GM23338 (cell line): ENCODE results near the gene FCHO2.

Experiments
- CTCF ChIP-seq, 2 experiments: fragments of 200-600 bp in 1 of 2; sonication (generic) in 1 of 2; conservative IDR thresholded peaks; 2 replicates each; pipeline versions ENCODE4 v1.5.1 to v1.6.1; 2016 to 2017; ENCODE audit warnings: antibody characterized with exemption in 2 of 2, low read depth in 2 of 2, mild to moderate bottlenecking in 2 of 2, moderate library complexity in 1 of 2
- ETS1 ChIP-seq: IDR thresholded peaks from 2 replicates; pipeline ENCODE4 v1.6.1; 2016; ENCODE audit warnings: antibody characterized with exemption
- EZH2phosphoT487 ChIP-seq: fragments of 200-600 bp; sonication (generic); IDR thresholded peaks from one replicate; pipeline ENCODE4 v1.8.1; 2018; ENCODE audit warnings: antibody characterized with exemption; ENCODE audit not compliant: unreplicated experiment
- NANOG ChIP-seq: IDR thresholded peaks from 2 replicates; pipeline ENCODE4 v1.6.1; 2016; ENCODE audit warnings: antibody characterized with exemption, borderline replicate concordance
- POLR2AphosphoS5 ChIP-seq: IDR thresholded peaks from 2 replicates; pipeline ENCODE4 v1.6.1; 2016; ENCODE audit warnings: antibody characterized with exemption, low read depth
- ZNF114 ChIP-seq: fragments of 250-450 bp; sonication (Bioruptor Pico); IDR thresholded peaks from 2 replicates; pipeline ENCODE4 v1.5.0; 2020; ENCODE audit warnings: mild to moderate bottlenecking, moderate library complexity

DNA sequence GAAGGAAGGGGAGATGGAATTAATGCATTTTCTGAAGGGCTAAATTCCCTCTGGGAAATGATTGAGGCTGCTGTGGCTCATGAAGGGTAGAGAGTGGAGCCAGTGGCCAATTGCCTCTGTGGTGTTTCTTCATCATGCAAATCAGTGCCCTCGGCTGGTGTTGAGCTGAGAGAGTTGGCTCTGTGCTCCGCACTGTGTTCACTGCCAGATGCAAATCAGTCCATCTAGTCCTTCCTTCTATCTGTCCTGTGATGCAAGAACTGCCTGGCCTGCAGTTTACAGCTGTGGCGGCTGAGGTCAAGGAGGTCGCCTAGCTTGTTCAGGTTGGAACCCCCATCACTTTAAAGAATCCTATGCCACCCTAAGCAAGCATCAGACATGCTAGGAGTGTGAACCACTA, 170.5 kb downstream of the FCHO2 start:
- TF ChIP-seq POLR2AphosphoS5 (no peak), CTCF (conservative IDR thresholded peaks at IDR 0.05; ENCODE audit: low read depth in 2 of 2) (no peak), EZH2phosphoT487 (no peak), ETS1 (no peak), NANOG (no peak), ZNF114 (CRISPR knock-in tag) (no peak)
